Neutrophil (primary cell): ENCODE results near the gene SHTN1.

Experiments used
- H3K27ac ChIP-seq: fragments of 200-600 bp; sonication (generic); 2 replicates; pipeline ENCODE4 v1.5.1; 2016; ENCODE audit warnings: mild to moderate bottlenecking, moderate library complexity
- H3K27me3 ChIP-seq: fragments of 200-600 bp; sonication (generic); 2 replicates; pipeline ENCODE4 v1.6.0; 2016; ENCODE audit warnings: mild to moderate bottlenecking
- H3K36me3 ChIP-seq: fragments of 200-600 bp; sonication (generic); 2 replicates; pipeline ENCODE4 v1.5.1; 2017
- H3K4me1 ChIP-seq, 2 experiments: fragments of 200-600 bp in 1 of 2; sonication (generic) in 1 of 2; 1 replicate in 1 of 2; 2 replicates in 1 of 2; pipeline versions ENCODE4 v1.5.1 to v1.6.1; 2013 to 2016; ENCODE audit warnings: low read depth in 1 of 2, low read length in 1 of 2, mild to moderate bottlenecking in 1 of 2, moderate library complexity in 1 of 2; ENCODE audit not compliant: control insufficient read depth in 1 of 2, insufficient read depth in 1 of 2
- H3K4me3 ChIP-seq, 2 experiments: fragments of 200-600 bp in 1 of 2; sonication (generic) in 1 of 2; 1 replicate in 1 of 2; 2 replicates in 1 of 2; pipeline ENCODE4 v1.5.1; 2013 to 2016; ENCODE audit warnings: low read depth in 1 of 2, low read length in 1 of 2, mild to moderate bottlenecking in 1 of 2, moderate library complexity in 1 of 2
- H3K9me3 ChIP-seq: fragments of 200-600 bp; sonication (generic); 2 replicates; pipeline ENCODE4 v1.5.1; 2016
- CTCF ChIP-seq: fragments of 200-600 bp; sonication (generic); IDR thresholded peaks from 2 replicates; pipeline ENCODE4 v1.5.1; 2016; ENCODE audit warnings: antibody characterized with exemption

SHTN1 gene

GRCh38 chr10:116889066-116889465 is 115.9 kb downstream of the SHTN1 start:
- no peak for TF ChIP-seq CTCF
- no peak overlapping the region for H3K27ac ChIP-seq

DNA sequence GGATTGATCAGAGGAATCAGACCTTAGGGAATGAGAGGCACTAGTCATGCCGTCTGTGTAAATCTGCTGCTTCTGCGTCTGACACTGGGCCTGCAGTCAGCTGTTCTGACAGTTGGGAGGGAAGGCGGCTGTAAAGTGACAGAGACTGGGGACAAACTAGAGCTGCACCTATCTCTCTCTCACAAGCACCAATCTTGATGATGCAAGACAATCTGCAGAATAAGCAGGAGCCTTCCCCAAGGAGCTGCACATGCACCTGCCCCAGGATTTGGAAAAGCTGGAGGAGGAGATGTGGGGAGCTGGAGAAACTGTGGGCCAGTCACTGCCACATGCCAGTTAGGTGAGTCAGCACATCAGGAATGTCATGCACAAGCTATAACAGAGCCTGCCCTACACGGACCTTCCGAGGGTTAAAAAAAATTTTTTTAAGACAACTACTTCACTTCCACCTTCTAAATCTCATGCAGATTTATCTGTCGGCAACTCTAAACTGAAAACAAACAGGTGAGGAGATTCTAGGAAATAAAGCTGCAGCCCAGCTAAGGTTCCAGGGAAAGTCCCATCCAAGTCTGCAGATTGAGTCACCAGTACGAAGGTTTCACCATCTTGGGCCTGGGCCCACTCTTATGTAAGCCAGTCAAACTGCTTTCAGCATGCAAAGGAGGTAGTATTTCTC is 116.5 kb downstream of the SHTN1 start:
- no peak for TF ChIP-seq CTCF
- H3K4me3 ChIP-seq = no peak overlapping the region
- H3K36me3 ChIP-seq = no peaks in the 10 kb centered on the region
- no peaks in the 10 kb centered on the region for H3K9me3 ChIP-seq
- H3K4me1 ChIP-seq = peaks cover 0 to 21% of the 10 kb centered on the region in 2 experiments
- peaks cover 4% of the 10 kb centered on the region for H3K27me3 ChIP-seq
- no peak overlapping the region for H3K27ac ChIP-seq

More at GRCh38 chr10:116889066-116889465, 115.9 kb downstream of the SHTN1 start:
- Histone ChIP-seq H3K36me3 (no peaks in the 10 kb centered on the region), H3K4me1 (peaks cover 0 to 23% of the 10 kb centered on the region in 2 experiments), H3K4me3 (no peak overlapping the region), H3K9me3 (no peaks in the 10 kb centered on the region), H3K27me3 (peaks cover 4% of the 10 kb centered on the region)

GRCh38 chr10:116886772-116887171 is 118.2 kb downstream of the SHTN1 start:
- Histone ChIP-seq H3K9me3 (no peaks in the 10 kb centered on the region), H3K4me3 (no peak overlapping the region), H3K4me1 (peaks cover 0 to 13% of the 10 kb centered on the region in 2 experiments), H3K27ac (no peak overlapping the region), H3K36me3 (no peaks in the 10 kb centered on the region), H3K27me3 (peaks cover 9% of the 10 kb centered on the region)
- TF ChIP-seq CTCF = no peak

DNA sequence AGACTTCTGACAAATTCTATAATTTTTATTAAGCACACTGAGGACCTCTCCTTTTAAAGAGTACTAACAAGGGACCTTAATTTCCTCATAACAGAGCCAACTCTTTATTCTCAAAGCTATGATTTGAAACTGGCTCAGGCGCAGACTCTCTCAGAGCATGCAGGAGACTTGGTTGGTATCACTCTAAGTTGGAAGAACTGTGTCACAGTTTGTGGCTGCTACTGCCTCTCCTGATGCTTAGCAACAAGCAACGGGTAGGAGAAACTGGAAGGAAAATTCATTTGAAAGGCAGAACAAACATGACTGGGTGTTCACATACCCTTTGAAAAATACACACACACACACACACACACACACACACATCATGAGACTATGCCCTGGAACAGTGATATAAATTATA is 122.3 kb downstream of the SHTN1 start:
- H3K9me3 ChIP-seq = no peaks in the 10 kb centered on the region
- H3K4me1 ChIP-seq = no peaks in the 10 kb centered on the region
- H3K27ac ChIP-seq = no peak overlapping the region
- H3K27me3 ChIP-seq = peaks cover 20% of the 10 kb centered on the region
- H3K36me3 ChIP-seq = no peaks in the 10 kb centered on the region
- TF ChIP-seq CTCF = no peak
- no peak overlapping the region for H3K4me3 ChIP-seq

GRCh38 chr10:116880716-116881482 is 124.1 kb downstream of the SHTN1 start:
- Histone ChIP-seq H3K27me3 (peaks cover 20% of the 10 kb centered on the region), H3K36me3 (no peaks in the 10 kb centered on the region), H3K27ac (no peak overlapping the region), H3K4me3 (no peak overlapping the region), H3K4me1 (no peaks in the 10 kb centered on the region), H3K9me3 (no peaks in the 10 kb centered on the region)
- TF ChIP-seq CTCF = no peak
